ENCODE measurements around the gene CD46. TPM values are rescaled to one million over a fixed set of nuclear protein-coding genes. Genes with fewer than 3 reads are reported as not detected.

The CD46 gene
- total RNA-seq, 1 experiment from 2014 or later, result 100 TPM

- Histone ChIP-seq H3K27me3 (ENCODE audit: insufficient read depth, low read length) (no peaks in the 10 kb centered on the region), H3K9ac (ENCODE audit: low read length) (no peak overlapping the region), H3K36me3 (ENCODE audit: control insufficient read depth in 1 of 2, insufficient read depth in 2 of 2, low read length in 2 of 2) (peaks cover 0 to 17% of the 10 kb centered on the region in 2 experiments; a peak in 3 of 4 replicates), H4K20me1 (ENCODE audit: insufficient read depth) (no peaks in the 10 kb centered on the region), H3K27ac (ENCODE audit: low read depth, low read length) (no peak overlapping the region), H3K4me1 (ENCODE audit: control insufficient read depth in 1 of 2, insufficient read depth in 2 of 2, low read length in 2 of 2) (peaks cover 0 to 17% of the 10 kb centered on the region in 2 experiments; a peak in 2 of 4 replicates), H3K9me3 (ENCODE audit: control insufficient read depth in 1 of 2, insufficient read depth in 1 of 2, low read depth in 1 of 2, low read length in 2 of 2) (no peaks in the 10 kb centered on the region), H3K4me3 (replicated peaks in 1 of 2; ENCODE audit: low read depth in 1 of 2, low read length in 2 of 2) (no peak overlapping the region), H3K79me2 (ENCODE audit: insufficient read depth, low read length) (no peaks in the 10 kb centered on the region), H3K4me2 (ENCODE audit: low read length) (no peak overlapping the region), H3K9me2 (ENCODE audit: insufficient read depth) (no peaks in the 10 kb centered on the region), H2AFZ (ENCODE audit: low read depth, low read length, poor library complexity, severe bottlenecking) (no peak overlapping the region)
- intact Hi-C loops (cut with micrococcal nuclease), result no loop called here
- POLR2A ChIA-PET, result no interaction called here
- TF ChIP-seq FOSL1 (IDR thresholded peaks at IDR 0.05; ENCODE audit: low read depth), result no peak
- TF ChIP-seq SP1 (IDR thresholded peaks at IDR 0.05; ENCODE audit: low read depth), result no peak
- no peak for TF ChIP-seq JUND (IDR thresholded peaks at IDR 0.05)
- TF ChIP-seq TCF7L2 (IDR thresholded peaks at IDR 0.05; ENCODE audit: borderline replicate concordance, extremely low read depth, insufficient read depth, insufficient read length), result no peak
- TF ChIP-seq, protein P1, sequence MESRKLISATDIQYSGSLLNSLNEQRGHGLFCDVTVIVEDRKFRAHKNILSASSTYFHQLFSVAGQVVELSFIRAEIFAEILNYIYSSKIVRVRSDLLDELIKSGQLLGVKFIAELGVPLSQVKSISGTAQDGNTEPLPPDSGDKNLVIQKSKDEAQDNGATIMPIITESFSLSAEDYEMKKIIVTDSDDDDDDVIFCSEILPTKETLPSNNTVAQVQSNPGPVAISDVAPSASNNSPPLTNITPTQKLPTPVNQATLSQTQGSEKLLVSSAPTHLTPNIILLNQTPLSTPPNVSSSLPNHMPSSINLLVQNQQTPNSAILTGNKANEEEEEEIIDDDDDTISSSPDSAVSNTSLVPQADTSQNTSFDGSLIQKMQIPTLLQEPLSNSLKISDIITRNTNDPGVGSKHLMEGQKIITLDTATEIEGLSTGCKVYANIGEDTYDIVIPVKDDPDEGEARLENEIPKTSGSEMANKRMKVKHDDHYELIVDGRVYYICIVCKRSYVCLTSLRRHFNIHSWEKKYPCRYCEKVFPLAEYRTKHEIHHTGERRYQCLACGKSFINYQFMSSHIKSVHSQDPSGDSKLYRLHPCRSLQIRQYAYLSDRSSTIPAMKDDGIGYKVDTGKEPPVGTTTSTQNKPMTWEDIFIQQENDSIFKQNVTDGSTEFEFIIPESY (IDR thresholded peaks at IDR 0.05; ENCODE audit: extremely low read depth, insufficient replicate concordance, low read length), result no peak
- BruUV-seq (replicated peaks), result no TSS peak
- ATAC-seq (no peak), DNase-seq (ENCODE audit: low read depth, low spot score) (no peak)
- RAD21 ChIA-PET (ENCODE audit: low non-redundant PET in 1 of 2, low total read pairs in 2 of 2, uncharacterized antibody in 2 of 2, unreplicated experiment in 2 of 2), result no interaction called here
- CTCF ChIA-PET, result no interaction called here
Measured at GRCh38 chr1:207813946-207814345, 62.1 kb downstream of the CD46 start.

DNA sequence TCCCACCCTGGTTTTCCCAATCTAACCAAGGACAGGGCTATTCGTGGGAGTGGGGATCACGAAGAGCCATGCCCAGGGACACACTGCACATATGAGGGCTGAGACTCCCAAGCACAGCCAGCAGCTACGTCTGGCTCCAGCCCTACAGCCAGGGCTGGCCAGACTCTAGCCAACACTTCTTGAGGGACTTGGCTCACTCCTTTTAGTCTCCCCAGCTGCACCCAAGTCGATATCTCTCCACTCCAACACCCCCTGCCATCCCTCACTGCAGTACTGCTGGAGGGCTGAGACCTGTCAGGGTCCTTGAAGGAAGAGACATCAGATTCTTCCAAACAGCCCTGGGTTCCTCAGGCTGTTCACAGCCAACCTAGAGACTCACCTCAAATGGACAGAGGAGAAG, 62.6 kb downstream of the CD46 start:
- CTCF ChIA-PET, result no interaction called here
- RAD21 ChIA-PET (ENCODE audit: low non-redundant PET in 1 of 2, low total read pairs in 2 of 2, uncharacterized antibody in 2 of 2, unreplicated experiment in 2 of 2), result no interaction called here
- peaks cover 0 to 17% of the 10 kb centered on the region in 2 experiments; a peak in 3 of 4 replicates for H3K36me3 ChIP-seq (ENCODE audit: control insufficient read depth in 1 of 2, insufficient read depth in 2 of 2, low read length in 2 of 2)
- no peak for TF ChIP-seq RAD21 (IDR thresholded peaks at IDR 0.05; ENCODE audit: low read depth)
- TF ChIP-seq TCF7L2 (IDR thresholded peaks at IDR 0.05; ENCODE audit: borderline replicate concordance, extremely low read depth, insufficient read depth, insufficient read length), result no peak
- TF ChIP-seq CBX3 (IDR thresholded peaks at IDR 0.05; ENCODE audit: low read depth), result no peak
- TF ChIP-seq SP1 (IDR thresholded peaks at IDR 0.05; ENCODE audit: low read depth), result no peak
- no peak for TF ChIP-seq EZH2phosphoT487 (IDR thresholded peaks at IDR 0.05; ENCODE audit: borderline replicate concordance)
- no peak for TF ChIP-seq ZNF274 (IDR thresholded peaks at IDR 0.05; ENCODE audit: low read depth, low read length)
- TF ChIP-seq SRF (IDR thresholded peaks at IDR 0.05; ENCODE audit: low read depth), result no peak
- no peak for TF ChIP-seq SIN3A (IDR thresholded peaks at IDR 0.05; ENCODE audit: low read depth)
- TF ChIP-seq CEBPB (IDR thresholded peaks at IDR 0.05; ENCODE audit: low read depth), result no peak
- TF ChIP-seq, protein P2, sequence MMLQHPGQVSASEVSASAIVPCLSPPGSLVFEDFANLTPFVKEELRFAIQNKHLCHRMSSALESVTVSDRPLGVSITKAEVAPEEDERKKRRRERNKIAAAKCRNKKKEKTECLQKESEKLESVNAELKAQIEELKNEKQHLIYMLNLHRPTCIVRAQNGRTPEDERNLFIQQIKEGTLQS (IDR thresholded peaks at IDR 0.05), result no peak
- TF ChIP-seq, protein P3, sequence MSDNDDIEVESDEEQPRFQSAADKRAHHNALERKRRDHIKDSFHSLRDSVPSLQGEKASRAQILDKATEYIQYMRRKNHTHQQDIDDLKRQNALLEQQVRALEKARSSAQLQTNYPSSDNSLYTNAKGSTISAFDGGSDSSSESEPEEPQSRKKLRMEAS (IDR thresholded peaks at IDR 0.05), result no peak
- TF ChIP-seq, protein P1 (IDR thresholded peaks at IDR 0.05; ENCODE audit: extremely low read depth, insufficient replicate concordance, low read length), result no peak
- no peak for TF ChIP-seq ELF1 (IDR thresholded peaks at IDR 0.05; ENCODE audit: borderline replicate concordance, low read depth)

More for the DNA sequence above, 62.6 kb downstream of the CD46 start:
- no peaks in the 10 kb centered on the region for H3K9me2 ChIP-seq (ENCODE audit: insufficient read depth)
- no peaks in the 10 kb centered on the region for H3K9me3 ChIP-seq (ENCODE audit: control insufficient read depth in 1 of 2, insufficient read depth in 1 of 2, low read depth in 1 of 2, low read length in 2 of 2)
- no peak overlapping the region for H3K27ac ChIP-seq (ENCODE audit: low read depth, low read length)
- no peaks in the 10 kb centered on the region for H3K27me3 ChIP-seq (ENCODE audit: insufficient read depth, low read length)
- no peaks in the 10 kb centered on the region for H4K20me1 ChIP-seq (ENCODE audit: insufficient read depth)
- no peak for ATAC-seq
- DNase-seq (ENCODE audit: low read depth, low spot score), result no peak
- no TSS peak for BruUV-seq (replicated peaks)
- H3K4me2 ChIP-seq (ENCODE audit: low read length), result no peak overlapping the region
- POLR2A ChIA-PET, result no interaction called here
- no peak overlapping the region for H3K4me3 ChIP-seq (replicated peaks in 1 of 2; ENCODE audit: low read depth in 1 of 2, low read length in 2 of 2)
- intact Hi-C loops (cut with micrococcal nuclease), result no loop called here
- peaks cover 0 to 21% of the 10 kb centered on the region in 2 experiments; a peak in 2 of 4 replicates for H3K4me1 ChIP-seq (ENCODE audit: control insufficient read depth in 1 of 2, insufficient read depth in 2 of 2, low read length in 2 of 2)
- no peak overlapping the region for H2AFZ ChIP-seq (ENCODE audit: low read depth, low read length, poor library complexity, severe bottlenecking)
- H3K9ac ChIP-seq (ENCODE audit: low read length), result no peak overlapping the region
- no peaks in the 10 kb centered on the region for H3K79me2 ChIP-seq (ENCODE audit: insufficient read depth, low read length)

Data from HCT116 (cell line).